Lower leg skin (tissue), 3 donors: ENCODE data around the gene DPYSL3.

Source experiments
- POLR2A ChIP-seq, 2 donors: fragments of 450-650 bp; IDR thresholded peaks; one replicate each; pipeline ENCODE4 v1.6.1; 2016 to 2017; ENCODE audit warnings: antibody characterized with exemption in 2 of 2, mild to moderate bottlenecking in 1 of 2, moderate library complexity in 1 of 2
- TF ChIP-seq, protein P1 (sequence below), 3 donors: fragments of 450-650 bp; IDR thresholded peaks; one replicate each; pipeline ENCODE4 v1.5.1; 2016; ENCODE audit warnings: antibody characterized with exemption in 3 of 3, mild to moderate bottlenecking in 3 of 3, moderate library complexity in 2 of 3

DNA sequence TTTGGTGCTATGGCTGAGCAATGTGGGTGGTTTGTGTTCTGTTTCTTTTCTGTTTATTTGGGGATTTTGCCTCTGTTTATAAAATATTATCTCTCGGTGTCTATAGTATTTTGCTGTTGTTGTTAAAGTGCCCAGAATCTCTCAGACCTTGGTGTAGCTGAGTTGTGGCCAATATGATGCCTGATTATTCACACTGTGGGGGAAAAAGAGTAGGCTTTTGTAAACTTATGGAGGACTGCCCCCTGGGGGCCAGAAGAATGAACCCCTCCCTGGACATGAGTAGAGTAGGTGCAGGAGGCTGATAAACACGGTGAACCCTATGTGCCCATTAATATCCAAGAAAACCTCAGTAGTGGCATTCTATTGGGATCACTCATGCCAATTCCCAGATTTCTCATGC, 49.0 kb upstream of the DPYSL3 start:
- no peak for TF ChIP-seq POLR2A (IDR thresholded peaks at IDR 0.05)
- TF ChIP-seq, protein P1, sequence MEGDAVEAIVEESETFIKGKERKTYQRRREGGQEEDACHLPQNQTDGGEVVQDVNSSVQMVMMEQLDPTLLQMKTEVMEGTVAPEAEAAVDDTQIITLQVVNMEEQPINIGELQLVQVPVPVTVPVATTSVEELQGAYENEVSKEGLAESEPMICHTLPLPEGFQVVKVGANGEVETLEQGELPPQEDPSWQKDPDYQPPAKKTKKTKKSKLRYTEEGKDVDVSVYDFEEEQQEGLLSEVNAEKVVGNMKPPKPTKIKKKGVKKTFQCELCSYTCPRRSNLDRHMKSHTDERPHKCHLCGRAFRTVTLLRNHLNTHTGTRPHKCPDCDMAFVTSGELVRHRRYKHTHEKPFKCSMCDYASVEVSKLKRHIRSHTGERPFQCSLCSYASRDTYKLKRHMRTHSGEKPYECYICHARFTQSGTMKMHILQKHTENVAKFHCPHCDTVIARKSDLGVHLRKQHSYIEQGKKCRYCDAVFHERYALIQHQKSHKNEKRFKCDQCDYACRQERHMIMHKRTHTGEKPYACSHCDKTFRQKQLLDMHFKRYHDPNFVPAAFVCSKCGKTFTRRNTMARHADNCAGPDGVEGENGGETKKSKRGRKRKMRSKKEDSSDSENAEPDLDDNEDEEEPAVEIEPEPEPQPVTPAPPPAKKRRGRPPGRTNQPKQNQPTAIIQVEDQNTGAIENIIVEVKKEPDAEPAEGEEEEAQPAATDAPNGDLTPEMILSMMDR (IDR thresholded peaks at IDR 0.05) = no peak
